ENCODE data around the gene WBP1L.
"Not testable (repeated sequence)": the region's sequence is repeated elsewhere in the genome, so short reads cannot be mapped to it uniquely, and the experiment has no call there.

WBP1L gene

DNA sequence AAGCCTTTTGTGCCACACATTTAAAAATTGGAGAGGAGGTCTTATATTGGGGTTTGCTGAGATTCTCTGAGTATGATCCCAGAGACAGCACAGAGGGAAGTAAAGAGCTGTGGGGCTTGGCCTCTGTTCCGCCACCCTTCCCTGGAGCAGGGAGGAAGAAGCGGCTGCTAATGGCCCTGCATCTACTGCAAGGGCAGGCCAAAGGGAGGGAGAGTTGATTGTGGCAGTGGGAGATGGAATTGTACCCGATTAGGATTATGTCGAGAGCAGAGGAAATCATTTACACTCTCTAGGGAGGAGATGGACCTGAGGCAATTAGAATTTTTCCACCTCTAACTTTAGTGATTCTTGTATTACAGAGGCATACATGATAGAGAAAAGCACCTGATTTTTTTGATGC, 64.6 kb downstream of the WBP1L start:
- no peak for FAIRE-seq
- no peak for DNase-seq (ENCODE audit: insufficient read length)

DNA sequence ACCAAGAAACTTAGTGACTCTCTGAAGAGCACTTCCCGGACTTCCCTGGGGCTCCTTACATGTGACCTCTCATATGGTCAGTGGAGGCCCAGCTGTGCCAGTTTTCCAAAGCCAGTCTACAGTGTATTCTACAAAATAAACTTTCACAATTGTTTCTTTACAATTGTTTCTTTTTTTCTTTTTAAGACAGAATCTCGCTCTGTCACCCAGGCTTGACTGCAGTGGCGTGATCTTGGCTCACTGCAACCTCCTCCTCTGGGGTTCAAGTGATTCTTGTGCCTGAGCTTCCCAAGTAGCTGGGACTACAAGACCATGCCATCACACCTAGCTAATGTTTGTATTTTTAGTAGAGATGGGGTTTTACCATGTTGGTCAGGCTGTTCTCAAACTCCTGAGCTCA, 67.6 kb downstream of the WBP1L start:
- DNase-seq (ENCODE audit: insufficient read length) (no peak), FAIRE-seq (no peak)
- TF ChIP-seq POLR2AphosphoS5 (IDR thresholded peaks at IDR 0.05; ENCODE audit: low read depth, low read length), result no peak
- TF ChIP-seq POLR2A (IDR thresholded peaks at IDR 0.05; ENCODE audit: low read depth, low read length), result no peak
- no peak for TF ChIP-seq TAF1 (IDR thresholded peaks at IDR 0.05; ENCODE audit: borderline replicate concordance, low read depth, low read length)

More for the DNA sequence above, 64.6 kb downstream of the WBP1L start:
- no peak for TF ChIP-seq POLR2A (IDR thresholded peaks at IDR 0.05; ENCODE audit: low read depth, low read length)
- no peak for TF ChIP-seq TAF1 (IDR thresholded peaks at IDR 0.05; ENCODE audit: borderline replicate concordance, low read depth, low read length)
- no peak for TF ChIP-seq POLR2AphosphoS5 (IDR thresholded peaks at IDR 0.05; ENCODE audit: low read depth, low read length)

DNA sequence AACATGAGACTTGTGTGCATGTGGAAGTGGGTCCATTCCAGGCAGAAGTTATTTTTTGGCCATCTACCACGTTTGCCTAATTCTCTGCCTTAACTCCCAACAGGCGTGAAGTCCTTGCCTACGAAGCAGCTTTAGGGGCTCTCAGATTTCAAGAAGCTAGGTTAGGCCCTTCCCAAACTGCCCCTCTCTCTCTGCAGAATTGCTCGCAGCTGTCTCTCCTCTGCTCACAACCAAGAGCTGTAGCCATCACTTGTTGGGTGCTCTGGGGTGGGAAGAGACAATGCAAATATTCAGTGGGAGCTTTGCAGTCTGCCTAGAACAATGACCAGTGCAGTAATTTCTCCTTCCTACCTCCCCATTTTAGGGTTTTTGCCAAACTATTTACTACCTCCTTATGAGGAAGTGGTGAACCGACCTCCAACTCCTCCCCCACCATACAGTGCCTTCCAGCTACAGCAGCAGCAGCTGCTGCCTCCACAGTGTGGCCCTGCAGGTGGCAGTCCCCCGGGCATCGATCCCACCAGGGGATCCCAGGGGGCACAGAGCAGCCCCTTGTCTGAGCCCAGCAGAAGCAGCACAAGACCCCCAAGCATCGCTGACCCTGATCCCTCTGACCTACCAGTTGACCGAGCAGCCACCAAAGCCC, 68.6 kb downstream of the WBP1L start:
- TF ChIP-seq POLR2AphosphoS5 (IDR thresholded peaks at IDR 0.05; ENCODE audit: low read depth, low read length), result no peak
- TF ChIP-seq TAF1 (IDR thresholded peaks at IDR 0.05; ENCODE audit: borderline replicate concordance, low read depth, low read length), result no peak
- TF ChIP-seq POLR2A (IDR thresholded peaks at IDR 0.05; ENCODE audit: low read depth, low read length), result no peak
- DNase-seq (ENCODE audit: insufficient read length) (no peak), FAIRE-seq (no peak)

DNA sequence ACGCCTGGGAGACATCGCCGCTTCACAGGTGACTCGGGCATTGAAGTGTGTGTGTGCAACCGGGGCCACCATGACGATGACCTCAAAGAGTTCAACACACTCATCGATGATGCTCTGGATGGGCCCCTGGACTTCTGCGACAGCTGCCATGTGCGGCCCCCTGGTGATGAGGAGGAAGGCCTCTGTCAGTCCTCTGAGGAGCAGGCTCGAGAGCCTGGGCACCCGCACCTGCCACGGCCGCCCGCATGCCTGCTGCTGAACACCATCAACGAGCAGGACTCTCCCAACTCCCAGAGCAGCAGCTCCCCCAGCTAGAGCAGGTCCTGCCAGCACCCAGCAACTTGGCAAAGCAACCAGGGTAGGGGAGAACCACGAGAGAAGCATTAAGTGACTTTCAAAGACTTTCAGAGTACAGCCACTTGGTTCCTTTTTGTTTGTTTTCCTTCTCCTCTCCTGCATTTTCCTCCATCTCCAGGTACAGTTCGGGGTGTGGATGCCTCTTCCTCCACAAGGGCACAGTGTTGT, 69.3 kb downstream of the WBP1L start:
- no peak for DNase-seq (ENCODE audit: insufficient read length)
- TF ChIP-seq POLR2A (IDR thresholded peaks at IDR 0.05; ENCODE audit: low read depth, low read length) (no peak), TAF1 (IDR thresholded peaks at IDR 0.05; ENCODE audit: borderline replicate concordance, low read depth, low read length) (no peak), POLR2AphosphoS5 (IDR thresholded peaks at IDR 0.05; ENCODE audit: low read depth, low read length) (no peak)
- FAIRE-seq, result no peak

DNA sequence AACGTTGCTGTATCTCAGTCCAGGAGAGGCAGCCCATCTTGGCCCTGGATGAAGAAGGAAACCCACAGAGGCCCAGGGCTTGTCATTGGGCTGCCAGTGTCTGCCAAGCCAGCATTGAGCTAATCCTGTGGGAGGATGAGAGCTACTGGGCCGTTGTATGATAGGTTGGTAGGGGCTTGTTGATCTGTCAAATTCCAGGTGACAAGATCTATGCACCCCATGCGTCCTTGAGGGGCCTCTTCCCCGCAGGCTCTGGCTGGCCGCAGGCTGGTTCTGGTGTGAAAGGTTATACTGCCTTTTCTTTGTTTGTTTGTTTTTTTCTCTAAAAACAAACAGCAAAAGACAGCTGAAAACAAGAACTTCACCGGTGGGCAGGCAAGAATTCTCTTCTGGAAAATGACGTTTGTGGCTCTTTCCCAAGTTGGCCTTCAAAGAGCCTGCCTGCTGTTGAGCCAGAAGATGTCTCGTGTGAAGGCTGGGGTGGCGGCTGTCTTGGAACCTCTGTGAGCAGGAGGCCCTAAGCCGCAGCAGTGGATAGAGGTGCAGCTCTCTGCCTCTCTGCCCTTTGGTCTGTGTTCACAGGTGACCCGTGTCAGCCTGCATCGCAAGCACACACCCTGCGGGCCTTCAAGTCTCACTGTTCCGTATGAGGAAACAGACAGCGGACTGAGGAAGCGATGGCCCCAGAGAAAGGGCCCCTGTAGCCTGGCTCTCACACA, 70.1 kb downstream of the WBP1L start:
- DNase-seq (ENCODE audit: insufficient read length) (no peak), FAIRE-seq (no peak)
- TF ChIP-seq POLR2AphosphoS5 (IDR thresholded peaks at IDR 0.05; ENCODE audit: low read depth, low read length) (no peak), TAF1 (IDR thresholded peaks at IDR 0.05; ENCODE audit: borderline replicate concordance, low read depth, low read length) (no peak), POLR2A (IDR thresholded peaks at IDR 0.05; ENCODE audit: low read depth, low read length) (no peak)

DNA sequence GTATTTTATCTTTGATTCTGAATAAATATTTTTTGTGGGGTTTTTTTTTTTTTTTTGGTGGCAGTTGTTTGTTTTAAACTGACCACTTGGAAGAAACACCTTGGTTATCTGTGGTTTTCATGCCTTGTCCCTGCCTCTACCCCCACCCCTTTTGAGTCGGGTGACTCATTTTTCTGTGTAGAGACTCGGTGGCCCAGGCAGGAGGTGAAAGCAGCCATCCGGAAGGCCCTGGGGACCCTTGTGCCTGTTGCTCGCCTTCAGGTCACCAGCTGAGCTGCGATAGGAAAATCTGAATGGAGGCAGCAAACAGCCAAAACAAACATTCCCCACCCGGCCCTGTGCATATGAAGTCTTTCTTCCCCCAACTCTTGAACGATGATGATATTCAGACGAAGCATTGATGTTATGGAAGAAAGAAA, 70.7 kb downstream of the WBP1L start:
- FAIRE-seq (no peak), DNase-seq (ENCODE audit: insufficient read length) (no peak)
- no peak for TF ChIP-seq POLR2A (IDR thresholded peaks at IDR 0.05; ENCODE audit: low read depth, low read length)

DNA sequence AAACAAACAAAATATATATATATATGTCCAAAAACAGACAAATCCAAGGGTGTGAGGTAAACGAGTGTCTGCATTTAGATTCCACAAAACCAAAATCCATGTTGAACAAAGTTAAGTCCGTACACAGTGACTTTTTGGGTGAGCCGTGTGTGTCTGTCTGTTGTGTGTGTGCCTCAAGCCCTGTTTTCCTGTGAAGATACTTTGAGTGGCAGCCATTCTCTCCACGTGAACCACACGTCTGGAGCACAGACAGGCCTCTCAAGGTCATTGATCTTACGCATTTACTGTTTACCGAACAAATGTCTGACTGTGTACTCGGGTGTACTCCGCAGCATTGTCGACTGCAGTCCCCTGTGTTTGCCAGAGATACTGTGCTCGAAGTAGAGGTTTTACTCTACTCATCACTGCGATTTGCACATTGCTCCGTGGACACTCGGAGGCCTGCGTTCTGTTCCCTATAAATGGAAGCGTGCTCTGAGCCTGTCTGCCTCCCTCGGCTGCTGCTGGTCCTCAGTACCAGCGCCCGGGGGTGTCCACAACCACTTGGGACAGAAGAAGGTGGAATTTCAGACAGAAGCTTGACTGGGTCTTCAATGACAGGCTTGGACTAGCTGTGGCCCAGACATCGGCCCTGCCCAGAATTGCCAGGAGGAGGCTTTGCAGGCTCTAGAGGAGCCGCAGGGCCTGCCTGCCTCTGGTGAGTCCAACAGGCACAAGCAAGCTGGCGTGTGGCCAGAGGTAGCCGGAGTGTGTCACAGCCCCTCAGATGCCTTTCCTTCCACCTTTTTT, 71.3 kb downstream of the WBP1L start:
- no peak for TF ChIP-seq POLR2A (IDR thresholded peaks at IDR 0.05; ENCODE audit: low read depth, low read length)
- TF ChIP-seq TAF1 (IDR thresholded peaks at IDR 0.05; ENCODE audit: borderline replicate concordance, low read depth, low read length), result no peak
- TF ChIP-seq POLR2AphosphoS5 (IDR thresholded peaks at IDR 0.05; ENCODE audit: low read depth, low read length), result no peak
- no peak for DNase-seq (ENCODE audit: insufficient read length)
- no peak for FAIRE-seq

DNA sequence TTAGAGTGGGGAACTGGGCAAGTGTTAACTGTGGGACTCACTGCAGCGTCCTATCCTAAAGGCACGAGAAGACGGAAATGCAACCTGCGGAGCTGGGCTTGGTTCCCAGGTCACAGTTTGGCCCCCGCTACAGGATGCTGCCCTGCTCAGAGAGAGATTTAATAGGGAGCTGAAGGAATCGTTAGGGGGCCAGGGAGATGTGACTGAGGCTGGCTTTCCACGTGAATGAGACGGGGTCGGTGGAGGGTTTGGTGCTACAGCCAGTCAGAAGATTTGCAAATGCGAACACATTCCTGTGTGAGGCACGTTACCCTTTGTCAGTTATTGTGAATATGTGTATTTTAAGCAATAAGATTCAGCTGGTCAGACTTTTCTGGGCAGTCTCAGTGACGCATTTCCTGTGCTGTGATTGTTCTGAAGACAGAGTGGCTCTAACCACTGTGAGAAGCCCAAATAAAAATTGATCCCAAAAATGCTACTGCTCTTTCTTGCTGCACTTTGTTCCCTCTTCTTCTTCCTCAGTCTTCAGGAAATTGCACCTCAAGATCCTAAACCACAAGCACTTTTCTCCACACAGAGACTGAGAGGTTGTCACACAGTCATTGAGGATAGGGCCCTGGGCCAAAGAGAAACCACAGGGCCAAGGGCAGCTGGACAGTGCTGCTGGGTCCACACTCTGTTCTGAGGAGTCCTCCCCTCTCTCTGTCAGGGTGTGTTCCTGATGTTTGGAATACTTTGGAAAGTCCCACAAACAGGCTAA, 72.2 kb downstream of the WBP1L start:
- no peak for FAIRE-seq
- no peak for TF ChIP-seq TAF1 (IDR thresholded peaks at IDR 0.05; ENCODE audit: borderline replicate concordance, low read depth, low read length)
- TF ChIP-seq POLR2AphosphoS5 (IDR thresholded peaks at IDR 0.05; ENCODE audit: low read depth, low read length), result no peak
- no peak for DNase-seq (ENCODE audit: insufficient read length)

DNA sequence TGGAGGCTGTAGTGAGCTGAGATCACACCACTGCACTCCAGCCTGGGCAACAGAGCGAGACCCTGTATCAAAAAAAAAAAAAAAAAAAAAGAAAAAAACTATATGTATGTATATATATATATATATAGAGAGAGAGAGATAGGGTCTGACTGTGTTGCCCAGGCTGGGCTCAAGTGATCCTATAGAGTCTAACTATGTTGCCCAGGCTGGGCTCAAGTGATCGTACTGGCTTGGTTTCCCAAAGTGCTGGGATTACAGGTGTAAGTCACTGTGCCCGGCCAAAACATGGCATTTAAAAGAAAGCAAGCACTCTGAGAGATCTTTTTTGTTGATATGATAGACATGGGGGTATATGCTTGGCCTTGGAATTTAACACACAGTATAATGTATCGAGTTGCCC, 73.4 kb downstream of the WBP1L start:
- no peak for TF ChIP-seq POLR2AphosphoS5 (IDR thresholded peaks at IDR 0.05; ENCODE audit: low read depth, low read length)
- no peak for TF ChIP-seq POLR2A (IDR thresholded peaks at IDR 0.05; ENCODE audit: low read depth, low read length)
- TF ChIP-seq TAF1 (IDR thresholded peaks at IDR 0.05; ENCODE audit: borderline replicate concordance, low read depth, low read length), result no peak
- DNase-seq (ENCODE audit: insufficient read length) (no peak), FAIRE-seq (no peak)

DNA sequence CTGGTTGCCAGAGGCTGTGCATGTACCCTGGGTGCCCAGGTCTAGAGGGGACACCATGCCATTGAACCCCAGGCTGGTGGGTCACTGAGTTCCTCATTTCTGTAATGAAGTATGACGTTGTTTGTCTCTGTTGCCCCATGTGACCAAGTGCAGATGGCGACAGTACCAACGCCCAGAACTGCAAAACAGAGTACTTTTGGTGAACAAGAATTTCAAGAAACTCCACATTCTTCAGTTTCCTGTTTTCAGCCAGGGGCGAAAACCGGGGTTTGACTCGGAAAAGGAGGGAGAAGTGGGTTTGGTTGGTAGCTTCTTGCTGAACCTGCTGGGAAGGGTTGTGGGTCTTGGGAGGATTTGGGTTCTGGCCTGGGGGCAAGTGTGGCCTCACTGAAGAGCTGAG, 75.3 kb downstream of the WBP1L start:
- TF ChIP-seq POLR2A (IDR thresholded peaks at IDR 0.05; ENCODE audit: low read depth, low read length) (no peak), TAF1 (IDR thresholded peaks at IDR 0.05; ENCODE audit: borderline replicate concordance, low read depth, low read length) (no peak), POLR2AphosphoS5 (IDR thresholded peaks at IDR 0.05; ENCODE audit: low read depth, low read length) (no peak)
- DNase-seq (ENCODE audit: insufficient read length) (no peak), FAIRE-seq (no peak)

DNA sequence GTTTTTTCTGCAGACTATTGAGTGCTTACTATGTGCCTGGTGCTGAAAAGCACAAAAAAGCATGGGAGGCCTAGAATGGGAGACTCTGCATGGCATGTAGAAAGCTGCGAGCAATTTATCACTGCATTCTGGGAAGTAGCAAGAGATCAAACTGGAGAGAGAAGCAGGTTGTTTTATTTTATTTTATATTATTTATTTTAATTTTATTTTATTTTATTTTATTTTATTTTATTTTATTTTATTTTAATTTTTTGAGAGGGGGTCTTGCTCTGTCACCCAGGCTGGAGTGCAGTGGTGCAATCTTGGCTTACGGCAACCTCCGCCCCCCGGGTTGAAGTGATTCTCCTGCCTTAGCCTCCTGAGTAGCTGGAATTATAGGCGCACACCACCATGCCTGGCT, 76.3 kb downstream of the WBP1L start:
- FAIRE-seq; DNase-seq (ENCODE audit: insufficient read length): not testable (repeated sequence)

All from GM12892 (cell line).